ENCODE data around the gene FGA.

The FGA gene

DNA sequence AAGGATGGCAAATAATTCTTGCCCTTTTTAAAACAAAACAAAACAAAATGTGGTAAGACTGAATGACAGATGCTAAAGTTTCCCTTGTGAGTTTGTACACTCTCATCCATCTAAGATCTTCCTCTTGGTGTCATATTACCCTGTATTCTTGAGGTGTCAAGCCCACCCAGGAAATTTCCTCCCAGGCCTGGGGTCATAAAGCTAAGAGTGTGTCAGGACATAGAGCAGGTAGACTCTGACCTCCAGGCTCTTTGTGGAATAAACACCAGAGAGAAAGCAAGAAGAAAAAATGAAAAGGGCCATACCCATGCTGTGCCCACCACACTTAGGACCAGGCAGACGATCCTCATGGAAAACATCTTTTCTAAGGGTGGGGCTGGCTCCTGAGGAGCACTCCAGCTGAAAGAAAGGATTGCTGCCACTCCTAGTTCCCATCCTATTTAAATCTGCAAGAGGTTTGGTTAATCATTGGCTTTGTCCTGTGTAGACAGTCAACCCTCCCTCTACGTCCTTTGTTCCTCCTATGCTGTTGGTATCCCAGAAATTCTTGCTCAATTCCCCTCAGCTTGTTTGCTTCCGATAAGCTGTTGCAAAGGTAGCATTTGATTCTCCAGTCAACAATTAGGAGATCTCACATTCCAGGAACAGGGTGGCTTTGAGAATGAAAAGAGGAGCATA, at the start of gene FGA:
Gene FGA, minus strand, starts transcription at position 414 of the 678 bp plus-strand sequence. Its CDS starts 55 bp downstream, at position 359.
- no peak within 1 kb of the TSS for H3K4me3 ChIP-seq (ENCODE audit: low read depth in 1 of 2, low read length in 2 of 2)
- no peaks in the 10 kb centered on the region for H3K36me3 ChIP-seq (ENCODE audit: control insufficient read depth in 1 of 2, insufficient read depth in 2 of 2, low read length in 2 of 2)
- H3K27me3 ChIP-seq (ENCODE audit: low read depth, low read length): no peaks in the 10 kb centered on the region
- no peaks in the 10 kb centered on the region for H3K4me1 ChIP-seq (ENCODE audit: control insufficient read depth in 1 of 2, insufficient read depth in 2 of 2, low read length in 2 of 2)
- H3K27ac ChIP-seq (ENCODE audit: low read length): no peak within 1 kb of the TSS
- no peaks in the 10 kb centered on the region for H3K9me3 ChIP-seq (ENCODE audit: control insufficient read depth in 1 of 2, low read length in 2 of 2)

GRCh38 chr4:154634058-154634457, 43.5 kb upstream of the FGA start:
- H3K36me3 ChIP-seq (ENCODE audit: control insufficient read depth in 1 of 2, insufficient read depth in 2 of 2, low read length in 2 of 2): no peaks in the 10 kb centered on the region
- no peak overlapping the region for H3K4me3 ChIP-seq (ENCODE audit: low read depth in 1 of 2, low read length in 2 of 2)
- no peak overlapping the region for H3K27ac ChIP-seq (ENCODE audit: low read length)
- no peaks in the 10 kb centered on the region for H3K27me3 ChIP-seq (ENCODE audit: low read depth, low read length)
- no peaks in the 10 kb centered on the region for H3K4me1 ChIP-seq (ENCODE audit: control insufficient read depth in 1 of 2, insufficient read depth in 2 of 2, low read length in 2 of 2)
- no peaks in the 10 kb centered on the region for H3K9me3 ChIP-seq (ENCODE audit: control insufficient read depth in 1 of 2, low read length in 2 of 2)

GRCh38 chr4:154631828-154632227, 41.3 kb upstream of the FGA start:
- Histone ChIP-seq H3K4me1 (ENCODE audit: control insufficient read depth in 1 of 2, insufficient read depth in 2 of 2, low read length in 2 of 2) (no peaks in the 10 kb centered on the region), H3K9me3 (ENCODE audit: control insufficient read depth in 1 of 2, low read length in 2 of 2) (no peaks in the 10 kb centered on the region), H3K27me3 (ENCODE audit: low read depth, low read length) (no peaks in the 10 kb centered on the region), H3K36me3 (ENCODE audit: control insufficient read depth in 1 of 2, insufficient read depth in 2 of 2, low read length in 2 of 2) (no peaks in the 10 kb centered on the region), H3K27ac (ENCODE audit: low read length) (no peak overlapping the region), H3K4me3 (ENCODE audit: low read depth in 1 of 2, low read length in 2 of 2) (no peak overlapping the region)

DNA sequence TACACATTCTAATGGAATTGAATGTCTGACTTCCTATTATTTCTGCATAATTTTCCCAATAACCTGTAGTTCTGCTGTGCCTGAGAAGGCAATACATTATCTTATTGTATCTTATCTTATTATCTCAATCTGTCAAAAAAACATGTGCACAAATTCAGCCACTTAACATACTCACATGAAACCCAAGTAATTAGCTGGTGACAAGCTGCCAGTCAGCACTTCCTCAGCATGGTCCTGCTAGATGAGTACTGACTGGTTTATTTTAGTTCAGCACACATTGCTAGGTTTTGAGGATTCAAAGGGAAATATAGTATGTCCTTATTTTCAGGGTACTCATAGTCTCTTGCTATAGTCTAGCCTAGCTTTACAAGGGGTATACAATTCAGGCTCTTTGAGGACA, 39.8 kb upstream of the FGA start:
- H3K36me3 ChIP-seq (ENCODE audit: control insufficient read depth in 1 of 2, insufficient read depth in 2 of 2, low read length in 2 of 2): no peaks in the 10 kb centered on the region
- no peaks in the 10 kb centered on the region for H3K4me1 ChIP-seq (ENCODE audit: control insufficient read depth in 1 of 2, insufficient read depth in 2 of 2, low read length in 2 of 2)
- no peaks in the 10 kb centered on the region for H3K27me3 ChIP-seq (ENCODE audit: low read depth, low read length)

DNA sequence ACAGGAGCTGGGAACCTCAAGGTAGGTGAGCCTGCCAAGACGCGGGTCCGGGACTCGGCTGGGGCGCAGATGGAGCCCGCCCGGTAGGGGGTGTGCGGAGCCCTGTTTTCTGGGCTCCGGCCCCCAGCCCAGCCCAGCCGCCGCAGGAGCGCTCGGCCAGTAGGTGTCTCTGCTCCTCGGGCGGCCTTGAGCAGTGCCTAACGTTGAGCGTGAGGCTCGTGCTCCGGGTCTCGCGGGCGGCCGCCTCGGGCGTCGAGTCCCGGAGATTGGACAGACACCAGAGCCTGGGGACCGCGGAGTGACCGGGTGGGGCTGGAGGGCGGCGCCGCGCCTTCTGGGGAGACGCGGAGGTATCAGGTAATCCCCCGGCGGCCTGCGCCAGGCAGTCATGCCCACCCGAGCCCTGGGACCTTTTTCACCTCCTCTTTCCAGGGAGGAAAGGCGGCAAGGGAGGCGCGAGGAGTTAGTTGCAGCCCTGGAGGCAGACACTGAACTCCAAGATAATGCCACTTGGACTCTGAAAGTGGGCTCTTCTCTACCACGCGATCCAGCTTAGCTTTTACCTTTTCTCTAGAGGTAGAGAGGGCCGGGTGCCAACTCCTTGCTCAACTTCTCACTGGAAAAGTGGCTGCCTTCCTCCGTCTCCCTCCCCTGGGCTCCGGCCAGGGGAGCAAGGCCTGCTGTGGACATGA, 36.4 kb upstream of the FGA start:
- Histone ChIP-seq H3K27ac (ENCODE audit: low read length) (no peak overlapping the region), H3K9me3 (ENCODE audit: control insufficient read depth in 1 of 2, low read length in 2 of 2) (no peaks in the 10 kb centered on the region), H3K36me3 (ENCODE audit: control insufficient read depth in 1 of 2, insufficient read depth in 2 of 2, low read length in 2 of 2) (no peaks in the 10 kb centered on the region), H3K27me3 (ENCODE audit: low read depth, low read length) (no peaks in the 10 kb centered on the region), H3K4me3 (ENCODE audit: low read depth in 1 of 2, low read length in 2 of 2) (peak overlapping the region; percentile 50 to 52), H3K4me1 (ENCODE audit: control insufficient read depth in 1 of 2, insufficient read depth in 2 of 2, low read length in 2 of 2) (no peaks in the 10 kb centered on the region)

More for the DNA sequence above, 39.8 kb upstream of the FGA start:
- Histone ChIP-seq H3K4me3 (ENCODE audit: low read depth in 1 of 2, low read length in 2 of 2) (no peak overlapping the region), H3K27ac (ENCODE audit: low read length) (no peak overlapping the region), H3K9me3 (ENCODE audit: control insufficient read depth in 1 of 2, low read length in 2 of 2) (no peaks in the 10 kb centered on the region)

- Histone ChIP-seq H3K4me3 (ENCODE audit: low read depth in 1 of 2, low read length in 2 of 2) (no peak overlapping the region), H3K9me3 (ENCODE audit: control insufficient read depth in 1 of 2, low read length in 2 of 2) (no peaks in the 10 kb centered on the region), H3K27me3 (ENCODE audit: low read depth, low read length) (no peaks in the 10 kb centered on the region), H3K27ac (ENCODE audit: low read length) (no peak overlapping the region), H3K4me1 (ENCODE audit: control insufficient read depth in 1 of 2, insufficient read depth in 2 of 2, low read length in 2 of 2) (no peaks in the 10 kb centered on the region), H3K36me3 (ENCODE audit: control insufficient read depth in 1 of 2, insufficient read depth in 2 of 2, low read length in 2 of 2) (no peaks in the 10 kb centered on the region)
These were observed 35.4 kb upstream of the FGA start for GRCh38 chr4:154625971-154626370.

GRCh38 chr4:154623995-154624394, 33.5 kb upstream of the FGA start:
- Histone ChIP-seq H3K4me3 (ENCODE audit: low read depth in 1 of 2, low read length in 2 of 2) (no peak overlapping the region), H3K9me3 (ENCODE audit: control insufficient read depth in 1 of 2, low read length in 2 of 2) (no peaks in the 10 kb centered on the region), H3K27me3 (ENCODE audit: low read depth, low read length) (no peaks in the 10 kb centered on the region), H3K27ac (ENCODE audit: low read length) (no peak overlapping the region), H3K4me1 (ENCODE audit: control insufficient read depth in 1 of 2, insufficient read depth in 2 of 2, low read length in 2 of 2) (no peaks in the 10 kb centered on the region), H3K36me3 (ENCODE audit: control insufficient read depth in 1 of 2, insufficient read depth in 2 of 2, low read length in 2 of 2) (no peaks in the 10 kb centered on the region)

DNA sequence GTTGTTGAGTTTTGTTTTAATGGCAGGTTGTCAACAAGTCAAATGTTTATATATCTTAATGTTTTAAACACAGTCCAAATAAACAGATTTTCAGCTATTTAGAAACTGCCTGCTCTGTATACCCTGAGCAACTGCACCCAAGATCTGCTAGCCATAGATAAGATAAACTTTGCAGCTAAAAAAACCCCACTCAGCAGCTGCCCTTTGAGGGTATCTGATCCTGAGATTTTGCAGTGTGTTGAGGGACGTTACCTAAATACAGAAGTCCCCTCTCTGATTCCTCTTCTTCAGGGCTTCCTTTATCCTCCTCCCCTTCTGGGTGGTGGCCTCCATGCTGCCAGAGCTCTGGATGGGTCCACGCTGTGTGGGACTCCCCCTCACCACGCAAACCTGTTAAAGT, 32.9 kb upstream of the FGA start:
- Histone ChIP-seq H3K27me3 (ENCODE audit: low read depth, low read length) (no peaks in the 10 kb centered on the region), H3K9me3 (ENCODE audit: control insufficient read depth in 1 of 2, low read length in 2 of 2) (no peaks in the 10 kb centered on the region), H3K4me1 (ENCODE audit: control insufficient read depth in 1 of 2, insufficient read depth in 2 of 2, low read length in 2 of 2) (no peaks in the 10 kb centered on the region), H3K4me3 (ENCODE audit: low read depth in 1 of 2, low read length in 2 of 2) (no peak overlapping the region), H3K27ac (ENCODE audit: low read length) (no peak overlapping the region), H3K36me3 (ENCODE audit: control insufficient read depth in 1 of 2, insufficient read depth in 2 of 2, low read length in 2 of 2) (no peaks in the 10 kb centered on the region)

GRCh38 chr4:154622598-154622997, 32.1 kb upstream of the FGA start:
- Histone ChIP-seq H3K36me3 (ENCODE audit: control insufficient read depth in 1 of 2, insufficient read depth in 2 of 2, low read length in 2 of 2) (no peaks in the 10 kb centered on the region), H3K9me3 (ENCODE audit: control insufficient read depth in 1 of 2, low read length in 2 of 2) (no peaks in the 10 kb centered on the region), H3K4me1 (ENCODE audit: control insufficient read depth in 1 of 2, insufficient read depth in 2 of 2, low read length in 2 of 2) (no peaks in the 10 kb centered on the region), H3K4me3 (ENCODE audit: low read depth in 1 of 2, low read length in 2 of 2) (no peak overlapping the region), H3K27ac (ENCODE audit: low read length) (no peak overlapping the region), H3K27me3 (ENCODE audit: low read depth, low read length) (no peaks in the 10 kb centered on the region)

GRCh38 chr4:154620111-154620510, 29.6 kb upstream of the FGA start:
- H3K27me3 ChIP-seq (ENCODE audit: low read depth, low read length): no peaks in the 10 kb centered on the region
- H3K4me1 ChIP-seq (ENCODE audit: control insufficient read depth in 1 of 2, insufficient read depth in 2 of 2, low read length in 2 of 2): no peaks in the 10 kb centered on the region
- no peaks in the 10 kb centered on the region for H3K36me3 ChIP-seq (ENCODE audit: control insufficient read depth in 1 of 2, insufficient read depth in 2 of 2, low read length in 2 of 2)
- H3K4me3 ChIP-seq (ENCODE audit: low read depth in 1 of 2, low read length in 2 of 2): no peak overlapping the region
- H3K9me3 ChIP-seq (ENCODE audit: control insufficient read depth in 1 of 2, low read length in 2 of 2): no peaks in the 10 kb centered on the region
- H3K27ac ChIP-seq (ENCODE audit: low read length): no peak overlapping the region

GRCh38 chr4:154618708-154619315, 28.3 kb upstream of the FGA start:
- H3K9me3 ChIP-seq (ENCODE audit: control insufficient read depth in 1 of 2, low read length in 2 of 2): no peaks in the 10 kb centered on the region
- no peak overlapping the region for H3K4me3 ChIP-seq (ENCODE audit: low read depth in 1 of 2, low read length in 2 of 2)
- no peaks in the 10 kb centered on the region for H3K27me3 ChIP-seq (ENCODE audit: low read depth, low read length)
- no peaks in the 10 kb centered on the region for H3K4me1 ChIP-seq (ENCODE audit: control insufficient read depth in 1 of 2, insufficient read depth in 2 of 2, low read length in 2 of 2)
- H3K36me3 ChIP-seq (ENCODE audit: control insufficient read depth in 1 of 2, insufficient read depth in 2 of 2, low read length in 2 of 2): no peaks in the 10 kb centered on the region
- no peak overlapping the region for H3K27ac ChIP-seq (ENCODE audit: low read length)
